ENCODE data around the gene GOLGA8Q.
"Not testable (repeated sequence)": the region's sequence is repeated elsewhere in the genome, so short reads cannot be mapped to it uniquely, and the experiment has no call there.

GOLGA8Q gene, protein sequence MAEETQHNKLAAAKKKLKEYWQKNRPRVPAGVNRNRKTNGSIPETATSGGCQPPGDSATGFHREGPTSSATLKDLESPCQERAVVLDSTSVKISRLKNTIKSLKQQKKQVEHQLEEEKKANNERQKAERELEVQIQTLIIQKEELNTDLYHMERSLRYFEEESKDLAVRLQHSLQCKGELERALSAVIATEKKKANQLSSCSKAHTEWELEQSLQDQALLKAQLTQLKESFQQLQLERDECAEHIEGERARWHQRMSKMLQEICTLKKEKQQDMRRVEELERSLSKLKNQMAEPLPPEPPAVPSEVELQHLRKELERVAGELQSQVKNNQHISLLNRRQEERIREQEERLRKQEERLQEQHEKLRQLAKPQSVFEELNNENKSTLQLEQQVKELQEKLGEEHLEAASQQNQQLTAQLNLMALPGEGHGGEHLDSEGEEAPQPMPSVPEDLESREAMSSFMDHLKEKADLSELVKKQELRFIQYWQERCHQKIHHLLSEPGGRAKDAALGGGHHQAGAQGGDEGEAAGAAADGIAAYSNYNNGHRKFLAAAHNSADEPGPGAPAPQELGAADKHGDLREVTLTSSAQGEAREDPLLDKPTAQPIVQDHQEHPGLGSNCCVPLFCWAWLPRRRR

GRCh38 chr15:30551750-30552149 is at the start of gene GOLGA8Q:
Gene GOLGA8Q (plus strand): TSS chr15:30552050. CDS start chr15:30552078, 28 bp downstream.
- DNase-seq (ENCODE audit: low spot score): not testable (repeated sequence)

GRCh38 chr15:30502904-30503781 is 48.7 kb upstream of the GOLGA8Q start:
- DNase-seq (ENCODE audit: low spot score): not testable (repeated sequence)

DNA sequence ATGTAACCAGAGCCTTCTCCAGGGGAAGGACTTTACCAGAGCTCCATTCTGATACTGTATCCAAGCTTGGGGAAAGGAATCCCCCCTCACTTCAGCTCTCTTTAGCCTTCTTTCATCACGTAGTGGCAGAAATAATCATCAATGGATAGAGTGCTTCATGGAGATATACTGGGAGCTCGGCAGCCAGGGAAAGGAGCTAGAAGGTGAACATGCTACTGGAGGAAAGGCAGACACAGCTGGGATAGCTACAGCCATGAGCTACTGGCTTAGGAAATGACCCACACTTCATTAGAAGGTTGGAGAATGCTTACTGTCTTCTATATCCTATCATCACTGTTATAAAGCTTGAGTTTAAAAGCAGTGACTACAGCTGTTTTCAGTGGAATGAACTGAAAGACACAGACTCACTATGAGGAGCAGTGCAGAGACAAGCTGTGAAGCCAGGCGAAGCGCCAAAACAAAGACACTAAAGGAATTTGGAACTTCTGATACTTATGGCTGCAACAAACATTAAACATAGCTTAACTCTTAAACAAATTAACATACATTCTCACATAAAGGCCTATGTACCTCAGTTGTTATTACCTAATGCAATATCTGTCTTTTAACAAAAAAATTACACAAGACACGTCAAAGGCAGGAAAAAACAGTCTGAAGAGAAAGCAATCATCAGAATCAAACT is 47.5 kb upstream of the GOLGA8Q start:
- DNase-seq (ENCODE audit: low spot score): not testable (repeated sequence)

DNA sequence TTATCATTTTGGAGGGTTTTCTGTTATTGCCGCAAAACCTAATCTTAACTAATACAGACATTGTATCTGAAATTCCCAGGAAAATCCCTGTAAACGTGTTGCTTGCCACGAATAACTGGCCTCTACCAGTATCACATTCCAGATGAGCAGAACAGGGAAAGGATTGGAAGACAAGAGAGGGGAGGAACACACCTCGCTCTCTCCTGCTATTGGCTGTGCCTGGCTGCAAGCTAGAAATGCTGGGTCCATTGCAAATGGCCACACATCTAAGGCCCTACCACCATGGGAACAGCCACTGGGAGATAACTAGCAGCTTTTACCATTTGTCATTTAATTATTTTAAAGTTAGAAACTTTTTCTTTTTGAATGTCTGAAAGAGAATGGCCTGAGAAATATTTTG is 37.3 kb upstream of the GOLGA8Q start:
- not testable (repeated sequence) for DNase-seq (ENCODE audit: low spot score)

DNA sequence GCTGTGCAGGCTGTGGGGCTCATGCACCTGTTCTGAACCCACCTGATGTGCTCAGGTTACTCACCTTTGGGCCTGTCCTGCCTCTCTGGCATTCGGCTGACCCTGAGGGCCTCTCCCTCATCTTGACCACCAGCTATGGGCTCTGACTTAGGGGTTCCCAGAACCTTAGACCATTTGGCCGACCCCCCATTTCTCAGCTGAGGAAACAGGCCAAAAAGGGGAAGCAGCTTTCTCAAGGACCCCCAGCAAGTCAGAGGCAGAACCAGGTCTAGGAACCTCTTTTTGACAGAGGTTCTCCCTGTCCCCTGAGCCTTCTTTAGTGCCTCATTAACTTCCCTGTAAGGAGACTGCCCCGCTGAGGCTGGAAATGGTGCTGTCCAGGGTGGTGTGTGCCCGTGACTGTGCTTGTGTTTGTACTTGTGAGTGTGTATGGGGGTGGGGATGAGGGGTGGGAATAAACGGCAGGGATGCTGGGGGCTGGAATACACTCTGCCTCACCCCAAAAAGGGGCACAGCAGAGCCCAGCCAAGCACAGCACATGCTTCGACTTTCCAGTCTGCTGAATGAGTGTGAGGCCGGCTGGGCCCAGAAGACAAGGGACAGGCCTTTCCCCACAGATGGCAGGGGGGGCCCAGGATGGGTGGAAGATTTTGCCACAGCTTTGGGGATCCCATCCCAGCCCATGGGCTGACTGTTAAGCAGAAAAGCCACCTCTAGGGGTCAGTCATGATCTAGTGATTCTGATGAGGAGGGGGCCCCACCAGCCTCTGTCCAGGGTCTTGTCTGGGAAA is 28.2 kb upstream of the GOLGA8Q start:
- DNase-seq (ENCODE audit: low spot score): not testable (repeated sequence)

DNA sequence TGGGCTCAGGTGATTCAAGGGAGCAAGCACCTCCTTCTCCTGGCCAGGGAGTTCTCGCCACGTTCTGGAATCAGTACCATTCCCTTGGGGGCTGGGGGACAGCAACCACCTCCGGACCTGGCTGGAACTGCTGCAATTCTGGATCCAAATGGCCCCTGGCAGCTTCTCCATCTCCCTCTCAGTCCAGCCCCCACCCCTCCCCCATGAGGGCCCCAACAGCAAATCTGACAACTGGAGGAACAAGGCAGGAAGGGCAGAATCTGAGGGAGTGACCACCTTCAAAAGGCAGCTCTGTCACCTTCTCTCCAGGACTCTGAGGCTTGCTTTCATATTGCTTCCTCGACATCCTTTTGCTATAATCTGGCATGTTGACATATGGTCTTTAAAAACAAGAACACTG is 25.9 kb upstream of the GOLGA8Q start:
- not testable (repeated sequence) for DNase-seq (ENCODE audit: low spot score)

DNA sequence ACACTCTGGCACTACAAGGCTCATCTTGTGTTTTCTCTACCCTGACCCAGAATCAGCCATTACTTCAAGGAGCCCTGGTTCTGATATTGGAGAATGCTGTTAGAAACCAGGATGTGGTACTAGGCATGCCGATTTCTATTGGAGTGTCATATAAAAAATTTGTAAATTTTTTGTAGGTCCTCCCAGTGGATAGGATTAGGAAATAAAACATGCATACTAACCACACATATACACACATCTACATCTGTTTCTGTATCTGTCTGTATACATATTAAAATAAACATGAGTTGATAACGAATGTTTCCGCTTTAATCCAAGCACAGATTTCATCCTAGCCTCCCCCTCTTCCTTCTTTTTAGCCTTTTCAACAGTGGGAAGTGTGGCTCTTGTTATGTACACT is 22.8 kb upstream of the GOLGA8Q start:
- DNase-seq (ENCODE audit: low spot score): not testable (repeated sequence)

GRCh38 chr15:30566949-30567348 is 15.1 kb downstream of the GOLGA8Q start:
- DNase-seq (ENCODE audit: low spot score): peak; percentile 0

- not testable (repeated sequence) for DNase-seq (ENCODE audit: low spot score)
Measured at GRCh38 chr15:30573012-30573491, 21.2 kb downstream of the GOLGA8Q start.

DNA sequence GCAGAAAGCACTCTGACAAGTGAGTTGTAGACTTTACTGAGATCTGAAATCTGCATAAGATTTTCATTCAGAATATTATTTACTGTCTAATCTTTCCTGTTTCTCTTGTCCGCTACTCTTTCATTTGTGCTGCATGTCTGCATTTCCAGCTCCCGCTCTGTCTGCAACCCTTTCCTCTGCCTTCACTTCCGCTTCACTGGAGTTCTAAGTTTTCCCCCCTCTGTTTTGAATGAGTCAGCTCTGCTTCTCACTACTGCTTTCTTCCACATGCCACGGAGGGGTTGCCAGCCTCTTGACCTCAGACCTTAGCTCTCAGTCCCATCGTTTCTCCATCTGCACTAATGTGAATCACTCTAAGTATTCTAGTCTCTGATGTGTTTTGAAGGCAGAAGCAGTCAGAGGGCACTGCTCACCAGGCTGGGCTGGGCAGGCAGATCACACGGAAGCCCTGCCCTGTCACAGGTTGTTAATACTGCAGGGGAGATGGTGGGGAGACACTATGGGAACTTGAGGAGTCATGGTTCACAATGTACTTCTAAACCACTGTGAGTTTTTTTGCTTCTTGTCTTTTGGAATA is 27.6 kb downstream of the GOLGA8Q start:
- DNase-seq (ENCODE audit: low spot score): not testable (repeated sequence)

GRCh38 chr15:30580716-30581115 is 28.9 kb downstream of the GOLGA8Q start:
- DNase-seq (ENCODE audit: low spot score): not testable (repeated sequence)

DNA sequence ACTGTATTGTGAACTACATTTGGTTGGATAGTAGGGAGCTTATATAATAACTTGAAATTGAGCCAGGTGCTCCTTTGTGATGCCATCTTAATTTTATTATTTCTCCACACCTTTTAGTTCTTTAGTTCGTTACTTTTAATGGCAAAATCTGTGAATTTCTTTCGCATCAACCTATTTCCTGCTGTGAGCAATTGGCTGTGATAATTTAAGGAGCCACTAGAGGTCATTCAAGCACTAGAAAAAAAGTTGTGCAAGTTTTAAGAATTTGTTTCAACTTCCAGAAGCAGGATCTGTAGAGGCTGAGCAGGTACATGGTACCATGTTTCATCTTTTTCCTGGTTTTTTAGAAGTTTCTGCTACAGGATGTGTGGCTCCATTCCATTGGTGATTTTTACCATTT is 47.1 kb downstream of the GOLGA8Q start:
- not testable (repeated sequence) for DNase-seq (ENCODE audit: low spot score)

- DNase-seq (ENCODE audit: low spot score): not testable (repeated sequence)
Measured at GRCh38 chr15:30603796-30604195, 51.9 kb downstream of the GOLGA8Q start, which contains the start of gene GOLGA8H. Gene GOLGA8H (plus strand): TSS chr15:30604028. CDS start chr15:30604126, 98 bp downstream.
